K562 treated with DMSO at 1 percent for 48 hours (cell line): ENCODE results near the gene RBM14. TPM values are rescaled to one million over a fixed set of nuclear protein-coding genes. Genes with fewer than 3 reads are reported as not detected.

ENCODE experiments used
- total RNA-seq: library from RNA; unstranded; fragments of 300-600 nt; gene quantifications from 2 replicates; pipeline ENCODE4 v1.2.3, GENCODE V29; 2022; ENCODE audit warnings: low replicate concordance; ENCODE audit errors: extremely low read depth

Gene RBM14, protein sequence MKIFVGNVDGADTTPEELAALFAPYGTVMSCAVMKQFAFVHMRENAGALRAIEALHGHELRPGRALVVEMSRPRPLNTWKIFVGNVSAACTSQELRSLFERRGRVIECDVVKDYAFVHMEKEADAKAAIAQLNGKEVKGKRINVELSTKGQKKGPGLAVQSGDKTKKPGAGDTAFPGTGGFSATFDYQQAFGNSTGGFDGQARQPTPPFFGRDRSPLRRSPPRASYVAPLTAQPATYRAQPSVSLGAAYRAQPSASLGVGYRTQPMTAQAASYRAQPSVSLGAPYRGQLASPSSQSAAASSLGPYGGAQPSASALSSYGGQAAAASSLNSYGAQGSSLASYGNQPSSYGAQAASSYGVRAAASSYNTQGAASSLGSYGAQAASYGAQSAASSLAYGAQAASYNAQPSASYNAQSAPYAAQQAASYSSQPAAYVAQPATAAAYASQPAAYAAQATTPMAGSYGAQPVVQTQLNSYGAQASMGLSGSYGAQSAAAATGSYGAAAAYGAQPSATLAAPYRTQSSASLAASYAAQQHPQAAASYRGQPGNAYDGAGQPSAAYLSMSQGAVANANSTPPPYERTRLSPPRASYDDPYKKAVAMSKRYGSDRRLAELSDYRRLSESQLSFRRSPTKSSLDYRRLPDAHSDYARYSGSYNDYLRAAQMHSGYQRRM
- total RNA-seq, result not detected in 2 replicates

DNA sequence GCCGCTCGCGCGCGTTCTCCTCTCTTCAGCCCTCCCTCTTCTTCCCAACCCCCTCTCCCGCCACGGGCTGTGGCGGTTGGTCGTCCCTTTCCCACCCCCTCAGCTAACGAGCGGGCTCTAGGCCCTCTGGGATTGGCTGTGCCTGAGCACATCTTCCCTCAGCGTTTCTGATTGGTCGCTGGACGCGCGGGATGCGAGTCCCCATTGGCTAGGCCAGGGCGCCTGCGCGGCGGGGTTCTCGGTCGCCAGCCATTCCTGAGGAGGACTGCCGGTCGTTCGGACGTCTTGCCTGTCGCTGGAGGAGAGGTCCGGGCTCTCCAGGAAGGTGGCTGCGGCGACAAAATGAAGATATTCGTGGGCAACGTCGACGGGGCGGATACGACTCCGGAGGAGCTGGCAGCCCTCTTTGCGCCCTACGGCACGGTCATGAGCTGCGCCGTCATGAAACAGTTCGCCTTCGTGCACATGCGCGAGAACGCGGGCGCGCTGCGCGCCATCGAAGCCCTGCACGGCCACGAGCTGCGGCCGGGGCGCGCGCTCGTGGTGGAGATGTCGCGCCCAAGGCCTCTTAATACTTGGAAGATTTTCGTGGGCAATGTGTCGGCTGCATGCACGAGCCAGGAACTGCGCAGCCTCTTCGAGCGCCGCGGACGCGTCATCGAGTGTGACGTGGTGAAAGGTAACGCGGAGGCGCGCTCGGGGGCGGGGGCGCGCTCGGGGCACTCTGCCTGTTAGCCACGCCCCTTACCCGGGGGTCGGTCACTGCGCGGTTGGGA is at the start of gene RBM14:
Gene RBM14, plus strand, starts transcription at position 252 of the 776 bp plus-strand sequence. Its CDS starts 91 bp downstream, at position 343.

DNA sequence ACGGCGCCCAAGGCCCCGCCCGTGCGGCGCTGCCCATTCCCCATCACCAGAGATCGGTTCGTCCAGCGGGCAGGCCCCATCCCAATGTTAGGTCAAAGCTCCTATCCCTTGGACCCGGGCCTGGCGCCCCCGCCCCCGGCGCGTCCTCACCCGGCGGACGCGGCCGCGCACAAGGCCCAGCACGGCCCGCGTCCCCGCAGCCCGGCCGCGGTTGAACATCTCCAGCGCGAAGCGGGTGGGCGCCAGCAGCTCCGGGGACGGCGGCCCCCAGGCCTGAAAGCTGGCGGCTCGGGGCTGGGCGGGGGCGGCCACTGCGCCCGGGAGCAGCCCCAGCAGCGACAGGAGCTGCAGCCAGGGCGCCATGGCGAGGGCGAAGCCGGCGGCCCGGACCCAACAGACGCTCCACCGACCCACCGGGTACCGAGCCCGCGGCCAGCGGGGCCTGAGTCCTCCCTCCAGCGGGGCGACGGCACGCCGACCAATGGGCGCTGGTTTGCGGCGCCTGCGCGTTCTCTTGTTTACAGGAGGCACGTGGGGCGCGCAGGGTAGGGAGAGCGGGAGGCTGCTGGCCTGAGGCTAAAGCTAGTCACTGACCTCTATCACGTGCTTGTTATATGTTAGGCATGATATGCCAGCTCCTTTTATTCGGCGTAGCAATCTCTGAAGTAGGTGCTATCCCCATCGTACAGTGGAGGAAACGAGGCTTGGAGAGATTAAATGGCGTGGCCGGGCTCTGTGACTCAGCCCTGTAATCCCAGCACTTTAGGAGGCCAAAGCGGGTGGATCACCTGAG is 48.1 kb upstream of the RBM14 start, which contains the start of gene CTSF:
Gene CTSF, minus strand, starts transcription at position 483 of the 793 bp plus-strand sequence. Its CDS starts 120 bp downstream, at position 363.

DNA sequence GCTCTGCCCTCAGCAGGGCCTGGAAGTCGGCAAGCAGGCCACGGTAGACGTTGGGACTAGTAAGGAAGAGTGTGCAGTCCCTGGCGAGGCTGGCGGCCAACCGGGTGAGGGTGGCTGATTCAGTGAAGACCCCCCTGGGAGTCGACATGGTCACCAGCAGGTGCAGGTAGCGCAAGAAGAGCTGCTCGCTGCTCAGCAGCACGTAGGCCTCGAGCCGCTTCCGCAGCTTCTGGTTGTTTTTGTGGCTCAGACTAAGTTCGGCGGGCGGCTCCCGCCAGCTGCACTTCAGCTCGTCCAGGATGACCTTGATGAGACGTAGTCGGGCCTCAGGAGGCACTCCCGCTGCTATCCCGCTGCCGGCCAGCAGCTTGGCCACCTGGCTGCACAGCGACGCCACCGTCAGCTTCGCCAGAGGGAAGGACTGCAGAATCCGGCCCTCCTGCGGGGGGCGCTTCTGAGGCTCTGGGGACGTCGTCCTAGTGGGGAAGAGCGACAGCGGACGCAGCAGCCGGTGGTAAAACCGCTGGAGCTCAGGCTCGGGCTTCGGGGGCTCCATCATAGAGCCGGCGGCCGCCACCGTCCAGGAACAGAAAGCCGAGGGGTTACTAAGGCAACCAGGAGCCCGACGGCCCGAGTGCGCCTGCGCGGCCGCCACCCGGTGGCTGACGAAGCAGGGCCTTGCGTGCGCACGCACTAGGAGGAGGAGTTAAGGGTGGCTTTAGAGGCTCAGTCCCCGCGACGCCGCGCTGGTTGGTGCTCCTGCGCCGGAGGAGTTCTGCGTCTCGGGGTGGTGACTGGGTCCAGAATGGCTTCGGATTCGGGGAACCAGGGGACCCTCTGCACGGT is 23.8 kb upstream of the RBM14 start, which contains the start of the genes CCDC87 and CCS:
Gene CCDC87, minus strand, starts transcription at position 607 of the 846 bp plus-strand sequence. Its CDS starts 48 bp downstream, at position 559.
Gene CCS, plus strand, starts transcription at position 729 of the 846 bp plus-strand sequence. Its CDS starts 77 bp downstream, at position 806.

DNA sequence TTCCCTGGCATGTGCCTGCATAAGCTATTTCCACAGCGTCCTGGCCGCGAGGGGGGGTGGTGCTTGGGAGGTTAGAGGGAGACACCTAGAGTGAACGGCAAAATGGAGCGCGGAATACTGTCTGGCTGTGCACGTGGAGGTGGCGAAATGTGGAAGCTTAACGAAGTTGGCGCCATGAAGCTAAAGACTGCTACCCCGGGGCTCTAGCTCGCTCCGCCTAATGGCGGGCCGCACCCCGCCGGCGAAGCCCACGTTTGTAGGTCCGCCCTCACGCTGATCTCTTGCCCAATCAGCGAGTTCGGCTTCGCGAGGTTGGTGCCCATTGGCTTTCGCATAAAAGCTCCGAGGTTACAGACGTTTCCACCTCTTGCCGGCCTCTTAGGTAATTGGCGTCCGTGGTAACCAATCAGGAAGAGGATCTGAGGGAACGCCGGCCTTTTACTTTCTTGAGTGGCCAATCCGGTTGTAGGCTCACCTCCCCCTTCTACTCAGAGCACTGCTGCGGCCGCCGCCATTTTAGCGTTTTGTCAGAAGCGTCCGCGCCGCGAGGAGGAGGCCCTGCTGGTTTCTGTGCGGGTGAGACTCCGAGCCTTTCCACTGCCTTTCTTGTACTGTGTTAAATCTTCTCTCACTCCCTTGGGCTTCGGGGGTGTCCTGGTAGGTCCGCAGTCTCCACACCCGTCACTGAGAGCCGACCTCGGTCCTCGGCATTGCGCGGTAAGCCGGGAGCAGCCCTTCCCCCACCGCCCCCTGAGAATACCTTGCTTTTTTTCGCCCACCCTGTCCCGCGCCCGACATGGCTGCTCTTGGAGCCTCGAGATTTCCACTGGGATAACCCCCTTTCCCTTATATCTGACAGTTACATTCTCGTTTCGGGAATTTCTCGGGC is 22.0 kb downstream of the RBM14 start, which contains the start of gene RBM4:
Gene RBM4, plus strand, starts transcription at position 527 of the 889 bp plus-strand sequence. CDS start 1,009 bp downstream, outside the sequence.

Other genes starting within 250 kb of the RBM14 start
- gene SLC29A2, start 244.9 kb upstream of the RBM14 start, total RNA-seq, result not detected in 2 replicates
- gene NPAS4, start 195.6 kb upstream of the RBM14 start, total RNA-seq, result not detected in 2 replicates
- not detected in 2 replicates for gene MRPL11, start 177.8 kb upstream of the RBM14 start, total RNA-seq
- gene PELI3, start 149.7 kb upstream of the RBM14 start, total RNA-seq, result not detected in 2 replicates
- gene DPP3, start 136.2 kb upstream of the RBM14 start, total RNA-seq, result not detected in 2 replicates
- not detected in 2 replicates for gene BBS1, start 106.0 kb upstream of the RBM14 start, total RNA-seq
- gene ZDHHC24, start 70.6 kb upstream of the RBM14 start, total RNA-seq, result not detected in 2 replicates
- not detected in 2 replicates for gene ACTN3, start 69.7 kb upstream of the RBM14 start, total RNA-seq
- not detected in 2 replicates for gene CTSF, start 48.0 kb upstream of the RBM14 start, total RNA-seq
- not detected in 2 replicates for gene CCDC87, start 23.6 kb upstream of the RBM14 start, total RNA-seq
- gene CCS, start 23.4 kb upstream of the RBM14 start, total RNA-seq, result not detected in 2 replicates
- not detected in 2 replicates for gene RBM4, start 22.1 kb downstream of the RBM14 start, total RNA-seq
- gene RBM4B, start 61.3 kb downstream of the RBM14 start, total RNA-seq, result not detected in 2 replicates
- not detected in 2 replicates for gene SPTBN2, start 112.6 kb downstream of the RBM14 start, total RNA-seq
- gene RCE1, start 226.8 kb downstream of the RBM14 start, total RNA-seq, result not detected in 2 replicates
- not detected in 2 replicates for gene LRFN4, start 240.4 kb downstream of the RBM14 start, total RNA-seq